Placental pericyte (primary cell): ENCODE results near the gene LRRK2. TPM values are rescaled to one million over a fixed set of nuclear protein-coding genes. Genes with fewer than 3 reads are reported as not detected.

ENCODE experiments used
- total RNA-seq: library from RNA; depleted of rRNA; stranded (reverse); fragments of >200 nt; gene quantifications from 2 replicates; pipeline ENCODE4 v1.2.3, GENCODE V29; 2012

LRRK2 gene
- 1.1 and 2.6 TPM in 2 replicates for total RNA-seq

GRCh38 chr12:40224439-40225291 lies at the start of gene LRRK2:
TSS of gene LRRK2 (plus strand) at chr12:40224997. CDS start at chr12:40225132, 135 bp downstream.

Other genes starting within 250 kb of the LRRK2 start
- gene SLC2A13, start 118.9 kb upstream of the LRRK2 start, total RNA-seq, result 8.8 and 18.3 TPM in 2 replicates